H1 (cell line): ENCODE results near the gene STAG1. TPM values are rescaled to one million over a fixed set of nuclear protein-coding genes. Genes with fewer than 3 reads are reported as not detected.

Experiments
- CTCF ChIA-PET: fragments of 300-600 bp; sonication (Branson Sonifier 250); formaldehyde crosslinking; loops from one replicate; lab custom pipeline; 2021; ENCODE audit not compliant: partially characterized antibody; lab: Charles Lee
- POLR2A ChIA-PET: fragments of 300-600 bp; sonication (Branson Sonifier 250); formaldehyde crosslinking; loops from one replicate; lab custom pipeline; 2021; ENCODE audit warnings: inconsistent platforms; ENCODE audit not compliant: partially characterized antibody; lab: Charles Lee
- DNase-seq, 2 experiments: peaks; one replicate each; pipeline versions ENCODE4 v3.0.0 to v3.0.0-alpha.2; 2010 to 2022; ENCODE audit warnings: low spot score in 2 of 2, low read depth in 1 of 2, mixed read lengths in 1 of 2
- FAIRE-seq: peaks from 2 replicates; lab custom pipeline; 2011; peaks lifted over from hg19 to GRCh38; lab: Jason Lieb, UNC
- H2AFZ ChIP-seq: 2 replicates; pipeline ENCODE4 v1.8.1; 2012; ENCODE audit warnings: low read length, inconsistent platforms
- H2AK5ac ChIP-seq: 2 replicates; pipeline ENCODE4 v1.6.1; 2013; ENCODE audit warnings: low read depth, low read length
- H2BK120ac ChIP-seq: replicated peaks from 2 replicates; pipeline ENCODE3; 2013; ENCODE audit warnings: low read depth, low read length, inconsistent platforms
- H2BK12ac ChIP-seq: 2 replicates; pipeline ENCODE4 v1.6.1; 2013; ENCODE audit warnings: low read depth, low read length
- H2BK15ac ChIP-seq: 2 replicates; pipeline ENCODE4 v1.6.1; 2013; ENCODE audit warnings: low read length
- H2BK20ac ChIP-seq: 2 replicates; pipeline ENCODE4 v1.6.1; 2013; ENCODE audit warnings: low read length
- H2BK5ac ChIP-seq: 2 replicates; pipeline ENCODE4 v1.6.1; 2013; ENCODE audit warnings: low read depth, low read length
- H3K14ac ChIP-seq: 2 replicates; pipeline ENCODE4 v1.6.1; 2013; ENCODE audit warnings: inconsistent platforms; ENCODE audit not compliant: insufficient read length
- H3K18ac ChIP-seq: 2 replicates; pipeline ENCODE4 v1.6.1; 2013; ENCODE audit warnings: low read length; ENCODE audit errors: extremely low read depth
- H3K23ac ChIP-seq: 2 replicates; pipeline ENCODE4 v1.6.1; 2013; ENCODE audit warnings: inconsistent platforms; ENCODE audit not compliant: insufficient read length
- H3K23me2 ChIP-seq: 2 replicates; pipeline ENCODE4 v1.6.1; 2013; ENCODE audit warnings: low read depth, low read length
- H3K27ac ChIP-seq: 2 replicates; pipeline ENCODE4 v1.6.1; 2011; ENCODE audit warnings: low read depth, low read length, inconsistent platforms
- H3K27me3 ChIP-seq, 4 experiments: replicated peaks in 1 of 4; 1 replicate in 1 of 4; 2 replicates in 3 of 4; pipeline versions ENCODE4 v1.6.1 to v1.8.1; 2011 to 2013; ENCODE audit warnings: low read length in 3 of 4, mild to moderate bottlenecking in 3 of 4, inconsistent platforms in 2 of 4, mixed read lengths in 2 of 4, moderate library complexity in 1 of 4; ENCODE audit not compliant: control insufficient read depth in 3 of 4, insufficient read depth in 3 of 4; ENCODE audit errors: extremely low read depth in 1 of 4
- H3K36me3 ChIP-seq, 4 experiments: 2 replicates each; pipeline versions ENCODE4 v1.6.1 to v1.8.1; 2011 to 2013; ENCODE audit warnings: mild to moderate bottlenecking in 4 of 4, low read length in 3 of 4, moderate library complexity in 2 of 4, control low read depth in 1 of 4, inconsistent platforms in 1 of 4; ENCODE audit not compliant: insufficient read depth in 4 of 4, control insufficient read depth in 2 of 4
- H3K4ac ChIP-seq: replicated peaks from 2 replicates; pipeline ENCODE3; 2013; ENCODE audit warnings: low read length, low read depth, mixed read lengths, inconsistent platforms; ENCODE audit not compliant: insufficient read length
- H3K4me1 ChIP-seq, 4 experiments: replicated peaks in 1 of 4; 1 replicate in 1 of 4; 2 replicates in 3 of 4; pipeline versions ENCODE4 v1.6.1 to v1.8.1; 2011 to 2013; ENCODE audit warnings: low read length in 3 of 4, inconsistent platforms in 2 of 4, mixed read lengths in 1 of 4; ENCODE audit not compliant: insufficient read depth in 4 of 4, control insufficient read depth in 3 of 4
- H3K4me2 ChIP-seq, 2 experiments: 2 replicates each; pipeline versions ENCODE4 v1.6.1 to v1.8.1; 2011 to 2013; ENCODE audit warnings: low read depth in 2 of 2, low read length in 2 of 2, control low read depth in 1 of 2, inconsistent platforms in 1 of 2, mild to moderate bottlenecking in 1 of 2; ENCODE audit not compliant: insufficient read depth in 1 of 2
- H3K4me3 ChIP-seq, 4 experiments: fragments of 200-600, 300-600 bp in 1 of 4; sonication (generic), shearing (Covaris generic), sonication (Bioruptor Twin) in 1 of 4; 2 replicates each; pipeline versions ENCODE4 v1.5.1 to v1.8.1; 2011 to 2016; ENCODE audit warnings: low read length in 4 of 4, low read depth in 3 of 4, control low read depth in 2 of 4, inconsistent platforms in 2 of 4, mild to moderate bottlenecking in 2 of 4, mixed read lengths in 1 of 4, moderate library complexity in 1 of 4; ENCODE audit not compliant: insufficient read depth in 2 of 4; ENCODE audit errors: extremely low read depth in 1 of 4
- H3K56ac ChIP-seq: replicated peaks from 2 replicates; pipeline ENCODE3; 2013; ENCODE audit warnings: low read depth, mild to moderate bottlenecking, mixed read lengths, low read length, inconsistent platforms; ENCODE audit not compliant: insufficient read length
- H3K79me1 ChIP-seq: 2 replicates; pipeline ENCODE4 v1.6.1; 2013; ENCODE audit warnings: low read depth, low read length, control low read depth
- H3K79me2 ChIP-seq, 2 experiments: 2 replicates each; pipeline versions ENCODE4 v1.6.1 to v1.8.1; 2012 to 2013; ENCODE audit warnings: low read length in 2 of 2, mild to moderate bottlenecking in 2 of 2, inconsistent platforms in 1 of 2; ENCODE audit not compliant: insufficient read depth in 2 of 2, control insufficient read depth in 1 of 2
- H3K9ac ChIP-seq, 4 experiments: replicated peaks in 1 of 4; 1 replicate in 1 of 4; 2 replicates in 3 of 4; pipeline versions ENCODE4 v1.6.1 to v1.8.1; 2011 to 2013; ENCODE audit warnings: low read depth in 3 of 4, low read length in 3 of 4, control low read depth in 2 of 4, mild to moderate bottlenecking in 2 of 4, moderate library complexity in 2 of 4, inconsistent platforms in 1 of 4; ENCODE audit errors: extremely low read depth in 1 of 4
- H3K9me3 ChIP-seq, 2 experiments: 2 replicates each; pipeline versions ENCODE4 v1.6.1 to v1.8.1; 2012 to 2013; ENCODE audit warnings: mild to moderate bottlenecking in 2 of 2, moderate library complexity in 2 of 2, control low read depth in 1 of 2, inconsistent platforms in 1 of 2, low read depth in 1 of 2, low read length in 1 of 2, mixed read lengths in 1 of 2; ENCODE audit not compliant: insufficient read depth in 2 of 2
- H4K20me1 ChIP-seq, 2 experiments: replicated peaks in 1 of 2; 2 replicates each; pipeline versions ENCODE3 to v1.8.1; 2011 to 2013; ENCODE audit warnings: inconsistent platforms in 2 of 2, low read length in 2 of 2, mild to moderate bottlenecking in 1 of 2; ENCODE audit not compliant: insufficient read depth in 2 of 2, control insufficient read depth in 1 of 2
- H4K5ac ChIP-seq: 2 replicates; pipeline ENCODE4 v1.6.1; 2013; ENCODE audit warnings: low read length, low read depth, mixed read lengths, inconsistent platforms; ENCODE audit not compliant: insufficient read length
- H4K8ac ChIP-seq: 2 replicates; pipeline ENCODE4 v1.8.0; 2013; ENCODE audit warnings: mild to moderate bottlenecking, moderate library complexity, low read length, inconsistent platforms; ENCODE audit not compliant: insufficient read depth; ENCODE audit errors: extremely low read depth
- H4K91ac ChIP-seq: replicated peaks from 2 replicates; pipeline ENCODE3; 2013; ENCODE audit warnings: low read length, mixed read lengths, inconsistent platforms; ENCODE audit not compliant: insufficient read length
- BRCA1 ChIP-seq: IDR thresholded peaks from 2 replicates; pipeline ENCODE4 v1.6.1; 2012; ENCODE audit warnings: low read depth, low read length, improper control_type of control experiment
- GTF2F1 ChIP-seq: IDR thresholded peaks from 2 replicates; pipeline ENCODE4 v1.6.1; 2012; ENCODE audit warnings: low read depth, low read length, improper control_type of control experiment, borderline replicate concordance
- KDM5A ChIP-seq: fragments of 200-600 bp; IDR thresholded peaks from 2 replicates; pipeline ENCODE4 v1.7.1; 2012; ENCODE audit warnings: mild to moderate bottlenecking, low read length, inconsistent platforms, mixed read lengths
- PHF8 ChIP-seq: fragments of 200-600 bp; sonication (generic); conservative IDR thresholded peaks from 2 replicates; pipeline ENCODE4 v1.7.1; 2012; ENCODE audit warnings: low read depth, mild to moderate bottlenecking, inconsistent platforms, low read length, moderate library complexity
- RBBP5 ChIP-seq: IDR thresholded peaks from 2 replicates; pipeline ENCODE4 v1.7.1; 2012; ENCODE audit warnings: low read depth, mild to moderate bottlenecking, inconsistent platforms, low read length, moderate library complexity, borderline replicate concordance
- RNF2 ChIP-seq: fragments of 200-900, 300-1000 bp; sonication (generic); IDR thresholded peaks from 2 replicates; pipeline ENCODE4 v1.7.1; 2016; ENCODE audit warnings: borderline replicate concordance, low read depth, mild to moderate bottlenecking, antibody characterized with exemption, low read length; ENCODE audit not compliant: poor library complexity, severe bottlenecking; ENCODE audit errors: missing control alignments
- SIRT6 ChIP-seq: IDR thresholded peaks from one replicate; pipeline ENCODE4 v1.7.1; 2012; ENCODE audit warnings: low read length, inconsistent platforms
- SRF ChIP-seq: IDR thresholded peaks from 2 replicates; pipeline ENCODE4 v1.6.1; 2011; ENCODE audit warnings: mild to moderate bottlenecking, low read depth, low read length, moderate library complexity
- WGBS, 2 experiments: shearing (Covaris generic) in 1 of 2; methylation state at CpG; one replicate each; pipeline versions ENCODE4 v1.1.6 to v1.1.7; 2013 to 2015; ENCODE audit warnings: low lambda C conversion rate in 2 of 2, mixed read lengths in 2 of 2, inconsistent platforms in 1 of 2, low coverage in 1 of 2, missing lambda C conversion rate in 1 of 2; ENCODE audit not compliant: insufficient replicate concordance in 2 of 2, insufficient coverage in 1 of 2, insufficient read length in 1 of 2; ENCODE audit errors: extremely low coverage in 1 of 2, missing lambda C conversion rate in 1 of 2; 5-methylcytosine and 5-hydroxymethylcytosine counted together
- polyA plus RNA-seq, 7 experiments: library from polyadenylated mRNA; depleted of rRNA in 3 of 7; stranded (reverse) in 5 of 7; unstranded in 2 of 7; fragments of >200 nt in 5 of 7; fragments of 200-250 nt in 2 of 7; gene quantifications; 1 replicate in 5 of 7; 2 replicates in 1 of 7; 4 replicates in 1 of 7; pipeline versions ENCODE4 v1.2.1 to v1.2.3, GENCODE V29; 2011 to 2013; ENCODE audit warnings: missing spikeins in 2 of 7, mixed read lengths in 2 of 7
- total RNA-seq: library from RNA; stranded (reverse); fragmentation: NEBNext Ultra II Directional; extraction: Animal tissue kit (Norgen Biotek cat#: 25700); gene quantifications from 2 replicates; pipeline ENCODE4 v1.2.1, GENCODE V29; 2021
- TF ChIP-seq, protein P1 (sequence below), 3 experiments: IDR thresholded peaks; 1 replicate in 2 of 3; 2 replicates in 1 of 3; pipeline versions ENCODE4 v1.5.1 to v1.6.1; 2011; ENCODE audit warnings: low read length in 3 of 3, mild to moderate bottlenecking in 3 of 3, inconsistent platforms in 2 of 3, low read depth in 1 of 3, moderate library complexity in 1 of 3; ENCODE audit not compliant: insufficient read depth in 1 of 3; ENCODE audit errors: control extremely low read depth in 1 of 3

The STAG1 gene
- total and polyA plus RNA-seq, 2 of the 8 experiments (the other 6 are each of a cell fraction or from before 2014, with no cell fraction given): 4.6 to 23.4 TPM

DNA sequence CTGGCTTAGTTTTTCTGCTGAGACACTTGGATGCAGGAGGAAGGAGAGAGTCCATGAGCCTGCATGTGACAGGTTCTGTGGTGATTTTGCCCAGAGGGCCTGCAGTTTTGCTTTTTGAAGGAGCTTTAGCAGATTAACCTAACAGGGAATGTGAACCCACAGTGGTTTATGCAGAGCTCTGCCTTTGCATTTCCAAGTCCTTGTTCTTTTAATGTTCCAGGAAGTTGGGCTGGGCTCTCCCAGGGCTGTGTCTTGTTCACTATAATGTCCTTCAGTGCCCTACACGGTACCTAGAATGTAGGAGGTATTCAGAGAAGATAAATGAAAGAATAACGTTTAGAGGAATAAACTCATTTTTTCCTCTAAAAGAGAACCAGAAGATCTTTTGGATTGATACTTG, 451.7 kb downstream of the STAG1 start:
- H3K23ac ChIP-seq: no peak overlapping the region
- no peak for TF ChIP-seq SIRT6
- no peak for TF ChIP-seq KDM5A
- TF ChIP-seq GTF2F1: no peak
- no peak for TF ChIP-seq RNF2
- TF ChIP-seq SRF: no peak
- TF ChIP-seq, protein P1, sequence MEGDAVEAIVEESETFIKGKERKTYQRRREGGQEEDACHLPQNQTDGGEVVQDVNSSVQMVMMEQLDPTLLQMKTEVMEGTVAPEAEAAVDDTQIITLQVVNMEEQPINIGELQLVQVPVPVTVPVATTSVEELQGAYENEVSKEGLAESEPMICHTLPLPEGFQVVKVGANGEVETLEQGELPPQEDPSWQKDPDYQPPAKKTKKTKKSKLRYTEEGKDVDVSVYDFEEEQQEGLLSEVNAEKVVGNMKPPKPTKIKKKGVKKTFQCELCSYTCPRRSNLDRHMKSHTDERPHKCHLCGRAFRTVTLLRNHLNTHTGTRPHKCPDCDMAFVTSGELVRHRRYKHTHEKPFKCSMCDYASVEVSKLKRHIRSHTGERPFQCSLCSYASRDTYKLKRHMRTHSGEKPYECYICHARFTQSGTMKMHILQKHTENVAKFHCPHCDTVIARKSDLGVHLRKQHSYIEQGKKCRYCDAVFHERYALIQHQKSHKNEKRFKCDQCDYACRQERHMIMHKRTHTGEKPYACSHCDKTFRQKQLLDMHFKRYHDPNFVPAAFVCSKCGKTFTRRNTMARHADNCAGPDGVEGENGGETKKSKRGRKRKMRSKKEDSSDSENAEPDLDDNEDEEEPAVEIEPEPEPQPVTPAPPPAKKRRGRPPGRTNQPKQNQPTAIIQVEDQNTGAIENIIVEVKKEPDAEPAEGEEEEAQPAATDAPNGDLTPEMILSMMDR (IDR thresholded peaks at IDR 0.05; ENCODE audit: control extremely low read depth in 1 of 3, insufficient read depth in 1 of 3, low read depth in 1 of 3, low read length in 3 of 3): no peak
- no peak for TF ChIP-seq PHF8
- TF ChIP-seq RBBP5: no peak
- TF ChIP-seq BRCA1: no peak
- TF ChIP-seq, all 59 proteins: peak for 0
- CTCF ChIA-PET: no interaction called here

More for the DNA sequence above, 451.7 kb downstream of the STAG1 start:
- WGBS, 2 experiments: 89% methylated on average over 2 of the region's 2 CpGs; no CpG with 5 or more reads in 1 of the 2 experiments
- H2AFZ ChIP-seq: no peak overlapping the region
- no peak overlapping the region for H2BK5ac ChIP-seq
- H3K18ac ChIP-seq: no peak overlapping the region
- H4K91ac ChIP-seq: no peak overlapping the region
- no peak overlapping the region for H2BK15ac ChIP-seq
- no peak overlapping the region for H4K5ac ChIP-seq
- no peak for FAIRE-seq
- no peak overlapping the region for H3K4me2 ChIP-seq
- H3K9me3 ChIP-seq: 0 out of 4 replicates have a peak, but pooled peaks cover 0 to 3% of the 10 kb centered on the region in 2 experiments
- DNase-seq: no peak
- H2BK120ac ChIP-seq: no peak overlapping the region
- no peak overlapping the region for H2AK5ac ChIP-seq
- no peaks in the 10 kb centered on the region for H4K20me1 ChIP-seq
- no peak overlapping the region for H3K9ac ChIP-seq
- H3K27ac ChIP-seq: no peak overlapping the region
- no peaks in the 10 kb centered on the region for H3K23me2 ChIP-seq
- no peaks in the 10 kb centered on the region for H3K27me3 ChIP-seq
- peaks cover 0 to 9% (median 6%) of the 10 kb centered on the region in 4 experiments; a peak in 5 of 7 replicates for H3K4me1 ChIP-seq
- POLR2A ChIA-PET: no interaction called here
- no peak overlapping the region for H3K56ac ChIP-seq
- no peak overlapping the region for H4K8ac ChIP-seq
- H3K14ac ChIP-seq: no peak overlapping the region
- no peak overlapping the region for H3K4ac ChIP-seq
- peaks cover 0 to 18% (median 9%) of the 10 kb centered on the region in 4 experiments; a peak in 4 of 8 replicates for H3K36me3 ChIP-seq
- no peaks in the 10 kb centered on the region for H3K79me2 ChIP-seq
- no peak overlapping the region for H2BK20ac ChIP-seq
- H3K4me3 ChIP-seq: no peak overlapping the region
- no peaks in the 10 kb centered on the region for H3K79me1 ChIP-seq
- H2BK12ac ChIP-seq: no peak overlapping the region
